GM18519 (cell line): Measurements from ENCODE around the gene CDH5.

Experiments used
- ATAC-seq: cut with Tn5 transposase; IDR thresholded peaks from one replicate; pipeline ENCODE4 v1.9.1; 2021; ENCODE audit warnings: mild to moderate bottlenecking, moderate library complexity; ENCODE audit not compliant: unreplicated experiment, low FRiP score

Gene CDH5

GRCh38 chr16:66388350-66389139 is 22.1 kb downstream of the CDH5 start:
- no peak for ATAC-seq

GRCh38 chr16:66389256-66390176 is 23.0 kb downstream of the CDH5 start:
- no peak for ATAC-seq

GRCh38 chr16:66390346-66391108 is 24.0 kb downstream of the CDH5 start:
- no peak for ATAC-seq

GRCh38 chr16:66391726-66392670 is 25.5 kb downstream of the CDH5 start:
- no peak for ATAC-seq

GRCh38 chr16:66395806-66396555 is 29.5 kb downstream of the CDH5 start:
- no peak for ATAC-seq

GRCh38 chr16:66397736-66398433 is 31.4 kb downstream of the CDH5 start:
- no peak for ATAC-seq

- ATAC-seq, result no peak
Observed at GRCh38 chr16:66399031-66399430, 32.5 kb downstream of the CDH5 start.

GRCh38 chr16:66399930-66400329 is 33.4 kb downstream of the CDH5 start:
- ATAC-seq, result no peak

GRCh38 chr16:66400503-66401380 is 34.3 kb downstream of the CDH5 start:
- no peak for ATAC-seq

- ATAC-seq, result no peak
Observed at GRCh38 chr16:66401610-66402009, 35.1 kb downstream of the CDH5 start.

GRCh38 chr16:66402166-66402565 is 35.7 kb downstream of the CDH5 start:
- no peak for ATAC-seq

GRCh38 chr16:66402591-66403230 is 36.2 kb downstream of the CDH5 start:
- no peak for ATAC-seq

- no peak for ATAC-seq
Observed at GRCh38 chr16:66403531-66404145, 37.1 kb downstream of the CDH5 start.

- ATAC-seq, result no peak
Observed at GRCh38 chr16:66405057-66405783, 38.7 kb downstream of the CDH5 start.

- ATAC-seq, result no peak
Observed at GRCh38 chr16:66406534-66407221, 40.2 kb downstream of the CDH5 start.
